Activated CD4-positive, alpha-beta memory T cell treated with anti-CD3 and anti-CD28 coated beads for 36 hours (primary cell): ENCODE results near the gene PLIN4. TPM values are rescaled to one million over a fixed set of nuclear protein-coding genes. Genes with fewer than 3 reads are reported as not detected.

ENCODE experiments used
- CTCF ChIA-PET: fragments of 350-600 bp; sonication (Branson Sonifier 250); formaldehyde crosslinking; loops from one replicate; lab custom pipeline; 2021; ENCODE audit warnings: antibody characterized with exemption, inconsistent platforms; lab: Charles Lee
- POLR2A ChIA-PET: fragments of 350-600 bp; sonication (Branson Sonifier 250); formaldehyde crosslinking; loops from one replicate; lab custom pipeline; 2021; ENCODE audit warnings: antibody characterized with exemption; lab: Charles Lee
- DNase-seq: peaks from one replicate; pipeline ENCODE4 v3.0.0-alpha.2; 2020
- H3K27ac Mint-ChIP-seq: one replicate; pipeline ENCODE4 v1.8.0; 2021; ENCODE audit warnings: mixed read lengths
- H3K27me3 Mint-ChIP-seq: one replicate; pipeline ENCODE4 v1.8.0; 2021; ENCODE audit warnings: mixed read lengths
- H3K36me3 Mint-ChIP-seq: one replicate; pipeline ENCODE4 v1.8.0; 2021; ENCODE audit warnings: mixed read lengths
- H3K4me1 Mint-ChIP-seq: one replicate; pipeline ENCODE4 v1.8.0; 2021; ENCODE audit warnings: low read depth, mixed read lengths
- H3K4me3 Mint-ChIP-seq: one replicate; pipeline ENCODE4 v1.8.0; 2021; ENCODE audit warnings: mild to moderate bottlenecking, mixed read lengths
- H3K9me3 Mint-ChIP-seq: one replicate; pipeline ENCODE4 v1.8.0; 2021; ENCODE audit warnings: mixed read lengths
- intact Hi-C: fragments of 100-400 bp; cut with micrococcal nuclease; formaldehyde crosslinking; loops from one replicate; pipeline ENCODE4 v1.15.1; 2023
- total RNA-seq, 2 experiments: library from RNA; stranded (reverse); gene quantifications; one replicate each; pipeline ENCODE4 v1.2.3, GENCODE V29; 2021

PLIN4 gene
- total RNA-seq, 2 experiments from 2014 or later: 0.02 TPM; not detected in 1

- no peaks in the 10 kb centered on the region for H3K27me3 Mint-ChIP-seq
- no peaks in the 10 kb centered on the region for H3K9me3 Mint-ChIP-seq
- no peak for DNase-seq
- POLR2A ChIA-PET: no interaction called here
- CTCF ChIA-PET: interaction anchor here (2.4 kb wide), 1 partner anchor 12 kb away, joined by 10 read pairs; no protein-coding TSS in a partner anchor
- H3K4me3 Mint-ChIP-seq: no peak overlapping the region
- no peak overlapping the region for H3K27ac Mint-ChIP-seq
- intact Hi-C loops: no loop called here
- peaks cover 7% of the 10 kb centered on the region for H3K4me1 Mint-ChIP-seq
- H3K36me3 Mint-ChIP-seq: peaks cover 3% of the 10 kb centered on the region
Observed at GRCh38 chr19:4510435-4511255, 7.6 kb downstream of the PLIN4 start.

GRCh38 chr19:4508698-4509097 lies 9.6 kb downstream of the PLIN4 start:
- no peaks in the 10 kb centered on the region for H3K9me3 Mint-ChIP-seq
- H3K36me3 Mint-ChIP-seq: peaks cover 3% of the 10 kb centered on the region
- intact Hi-C loops: no loop called here
- POLR2A ChIA-PET: no interaction called here
- peaks cover 7% of the 10 kb centered on the region for H3K4me1 Mint-ChIP-seq
- no peak overlapping the region for H3K27ac Mint-ChIP-seq
- DNase-seq: no peak
- H3K4me3 Mint-ChIP-seq: no peak overlapping the region
- no peaks in the 10 kb centered on the region for H3K27me3 Mint-ChIP-seq
- CTCF ChIA-PET: interaction anchor here (2.4 kb wide), 1 partner anchor 14 kb away, joined by 10 read pairs; no protein-coding TSS in a partner anchor

DNA sequence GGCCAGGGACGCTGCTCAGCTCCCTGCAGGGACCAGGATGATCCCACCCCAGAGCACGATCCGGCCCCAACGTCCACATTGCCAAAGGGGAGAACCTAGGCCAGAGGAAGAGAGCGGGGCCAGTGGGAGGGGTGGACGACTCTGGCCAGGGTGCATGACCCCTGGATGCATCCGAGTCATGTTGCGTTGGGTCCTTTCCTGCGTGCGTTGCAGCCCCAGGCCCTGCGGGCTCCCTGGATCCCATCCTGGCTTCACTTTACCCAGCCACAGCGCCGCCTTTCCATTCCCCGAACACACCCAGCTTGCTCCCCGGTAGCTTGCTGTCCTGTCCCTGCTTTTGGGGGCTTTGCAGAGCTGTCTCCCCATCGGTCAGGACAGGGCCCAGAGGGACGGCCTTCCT lies 10.5 kb downstream of the PLIN4 start:
- no peak overlapping the region for H3K27ac Mint-ChIP-seq
- intact Hi-C loops: no loop called here
- peaks cover 7% of the 10 kb centered on the region for H3K4me1 Mint-ChIP-seq
- H3K9me3 Mint-ChIP-seq: no peaks in the 10 kb centered on the region
- CTCF ChIA-PET: interaction anchor here (2.4 kb wide), 1 partner anchor 15 kb away, joined by 10 read pairs; no protein-coding TSS in a partner anchor
- peaks cover 3% of the 10 kb centered on the region for H3K36me3 Mint-ChIP-seq
- no peak overlapping the region for H3K4me3 Mint-ChIP-seq
- H3K27me3 Mint-ChIP-seq: no peaks in the 10 kb centered on the region
- no peak for DNase-seq
- POLR2A ChIA-PET: no interaction called here

- Mint-ChIP-seq H3K36me3 (peaks cover 3% of the 10 kb centered on the region), H3K9me3 (no peaks in the 10 kb centered on the region), H3K27ac (no peak overlapping the region), H3K27me3 (no peaks in the 10 kb centered on the region), H3K4me3 (no peak overlapping the region), H3K4me1 (peaks cover 7% of the 10 kb centered on the region)
- ChIA-PET CTCF (no interaction called here), POLR2A (no interaction called here)
- intact Hi-C loops: no loop called here
- no peak for DNase-seq
Observed at GRCh38 chr19:4507150-4507452, 11.2 kb downstream of the PLIN4 start.

GRCh38 chr19:4506449-4507149 lies 11.7 kb downstream of the PLIN4 start:
- Mint-ChIP-seq H3K27ac (no peak overlapping the region), H3K4me1 (peaks cover 7% of the 10 kb centered on the region), H3K4me3 (no peak overlapping the region), H3K36me3 (peaks cover 3% of the 10 kb centered on the region), H3K9me3 (no peaks in the 10 kb centered on the region), H3K27me3 (no peaks in the 10 kb centered on the region)
- ChIA-PET CTCF (no interaction called here), POLR2A (no interaction called here)
- DNase-seq: peak; percentile 25
- intact Hi-C loops: no loop called here

- Mint-ChIP-seq H3K36me3 (peaks cover 5% of the 10 kb centered on the region), H3K4me1 (peaks cover 7% of the 10 kb centered on the region), H3K27ac (no peak overlapping the region), H3K9me3 (no peaks in the 10 kb centered on the region), H3K4me3 (no peak overlapping the region), H3K27me3 (no peaks in the 10 kb centered on the region)
- POLR2A ChIA-PET: no interaction called here
- CTCF ChIA-PET: no interaction called here
- no peak for DNase-seq
- intact Hi-C loops: no loop called here
Observed at GRCh38 chr19:4505570-4506448, 12.5 kb downstream of the PLIN4 start.

DNA sequence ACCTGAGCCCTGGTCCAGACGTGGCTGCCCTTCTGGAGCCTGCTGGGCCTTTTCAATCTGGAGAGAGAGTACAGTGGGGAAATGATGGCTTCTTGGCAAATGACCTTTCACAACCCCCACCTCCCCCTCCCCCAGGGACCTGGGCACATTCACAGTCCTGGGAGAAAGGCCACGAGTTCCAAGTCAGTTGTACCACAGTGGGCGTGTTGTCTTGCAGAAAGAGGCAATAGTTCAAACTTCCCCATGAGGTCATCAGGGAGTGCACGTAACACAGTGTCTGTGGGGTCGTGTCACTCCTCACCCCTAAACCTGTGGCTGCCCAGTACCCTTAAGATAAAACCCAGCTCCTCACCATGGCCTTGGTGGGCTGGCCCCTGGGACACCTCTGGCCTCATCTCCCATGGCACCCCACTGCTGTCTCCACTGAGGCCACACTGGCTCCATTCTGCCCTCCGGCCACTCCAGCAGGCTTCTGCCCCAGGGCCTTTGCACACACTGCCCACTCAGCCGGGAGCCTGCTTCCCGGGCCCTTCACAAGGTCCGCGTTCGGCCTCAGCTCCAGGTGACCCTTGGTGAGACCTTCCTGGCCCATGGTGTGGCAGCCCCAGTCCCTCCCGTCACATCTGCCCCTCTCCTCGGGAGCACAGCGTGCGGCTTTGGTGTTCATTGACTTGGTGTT lies 13.3 kb downstream of the PLIN4 start:
- peaks cover 6% of the 10 kb centered on the region for H3K36me3 Mint-ChIP-seq
- no peak overlapping the region for H3K27ac Mint-ChIP-seq
- CTCF ChIA-PET: no interaction called here
- DNase-seq: no peak
- H3K4me3 Mint-ChIP-seq: no peak overlapping the region
- H3K9me3 Mint-ChIP-seq: no peaks in the 10 kb centered on the region
- H3K4me1 Mint-ChIP-seq: peaks cover 7% of the 10 kb centered on the region
- POLR2A ChIA-PET: no interaction called here
- no peaks in the 10 kb centered on the region for H3K27me3 Mint-ChIP-seq
- intact Hi-C loops: no loop called here

DNA sequence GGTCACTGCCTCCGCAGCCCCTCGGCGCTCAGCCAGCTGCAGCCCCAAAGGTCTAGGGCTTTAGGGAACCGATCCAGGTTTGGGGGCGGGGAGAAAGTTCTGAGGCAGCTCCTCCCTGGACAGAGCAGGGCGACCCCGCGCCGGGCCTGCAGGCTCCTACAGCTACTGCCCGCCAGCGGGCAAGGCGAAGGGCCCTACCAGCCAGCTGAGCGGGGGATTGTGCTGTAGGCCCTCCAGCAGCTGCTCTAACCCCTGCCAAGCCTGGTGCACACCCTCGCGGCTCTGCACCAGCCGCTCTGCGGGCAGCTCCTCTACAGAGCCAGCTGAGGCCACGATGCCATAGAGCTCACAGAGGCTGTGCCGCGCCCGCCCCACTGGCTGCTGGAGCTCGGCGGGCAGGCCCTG lies 14.0 kb downstream of the PLIN4 start:
- H3K27me3 Mint-ChIP-seq: no peaks in the 10 kb centered on the region
- CTCF ChIA-PET: interaction anchor here (0.5 kb wide), 1 partner anchor 485 kb away, joined by 6 read pairs; no protein-coding TSS in a partner anchor
- POLR2A ChIA-PET: no interaction called here
- H3K9me3 Mint-ChIP-seq: no peaks in the 10 kb centered on the region
- intact Hi-C loops: no loop called here
- H3K36me3 Mint-ChIP-seq: peaks cover 7% of the 10 kb centered on the region
- peaks cover 7% of the 10 kb centered on the region for H3K4me1 Mint-ChIP-seq
- DNase-seq: no peak
- H3K4me3 Mint-ChIP-seq: no peak overlapping the region
- H3K27ac Mint-ChIP-seq: no peak overlapping the region

- DNase-seq: no peak
- Mint-ChIP-seq H3K27ac (no peak overlapping the region), H3K4me3 (no peak overlapping the region), H3K27me3 (no peaks in the 10 kb centered on the region), H3K9me3 (no peaks in the 10 kb centered on the region), H3K4me1 (peaks cover 7% of the 10 kb centered on the region), H3K36me3 (peaks cover 9% of the 10 kb centered on the region)
- ChIA-PET CTCF (interaction anchor here (0.5 to 0.9 kb wide), 2 partner anchors 19 to 485 kb away, joined by 3 to 6 read pairs; no protein-coding TSS in a partner anchor), POLR2A (no interaction called here)
- intact Hi-C loops: no loop called here
Observed at GRCh38 chr19:4503825-4504170, 14.5 kb downstream of the PLIN4 start.

DNA sequence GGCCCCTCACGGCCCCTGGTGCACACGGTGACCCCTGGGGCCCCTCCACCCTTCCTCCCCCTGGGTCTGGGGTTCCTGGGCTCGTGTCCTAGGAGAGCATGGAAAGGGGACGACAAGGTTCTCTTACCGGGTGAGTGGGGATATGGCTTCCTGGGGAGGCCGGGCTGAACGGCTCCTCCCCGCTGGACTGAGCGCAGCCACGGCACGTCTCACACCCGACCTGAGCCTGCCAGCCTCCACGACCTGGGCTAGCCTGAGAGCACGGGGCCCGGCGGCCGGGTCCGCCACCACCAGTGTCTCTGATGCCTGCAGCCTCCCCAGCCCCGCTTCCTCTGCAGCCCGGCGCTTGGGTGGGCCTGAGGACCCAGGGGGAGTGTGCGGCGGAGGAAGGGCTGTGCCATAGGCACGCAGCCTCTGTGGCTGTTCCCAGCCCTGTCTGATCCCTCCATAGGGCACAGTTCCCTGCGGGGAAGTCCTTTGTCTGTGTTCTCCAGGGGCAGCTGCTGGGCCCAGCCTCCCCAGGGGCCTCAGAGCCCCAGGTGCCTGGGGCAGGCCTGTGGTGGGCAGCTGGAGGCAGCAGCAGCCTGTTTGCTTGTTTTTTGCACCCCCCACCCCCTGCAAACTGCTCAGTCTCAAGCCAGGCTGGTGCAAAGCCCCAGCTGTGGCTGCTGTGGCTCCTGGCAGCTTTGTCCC lies 15.0 kb downstream of the PLIN4 start:
- Mint-ChIP-seq H3K27me3 (no peaks in the 10 kb centered on the region), H3K27ac (no peak overlapping the region)

More for the DNA sequence above, 15.0 kb downstream of the PLIN4 start:
- intact Hi-C loops: no loop called here
- DNase-seq: no peak
- peaks cover 9% of the 10 kb centered on the region for H3K36me3 Mint-ChIP-seq
- POLR2A ChIA-PET: no interaction called here
- H3K9me3 Mint-ChIP-seq: no peaks in the 10 kb centered on the region
- H3K4me1 Mint-ChIP-seq: peaks cover 7% of the 10 kb centered on the region
- no peak overlapping the region for H3K4me3 Mint-ChIP-seq
- CTCF ChIA-PET: interaction anchor here (0.9 kb wide), 1 partner anchor 20 kb away, joined by 3 read pairs; no protein-coding TSS in a partner anchor
